Lower leg skin (tissue), 4 donors: Measurements from ENCODE around the gene GAS1. TPM values are rescaled to one million over a fixed set of nuclear protein-coding genes. Genes with fewer than 3 reads are reported as not detected.
A peak's percentile ranks its signal among the peaks of the same experiment; 100 is the strongest.

Experiments used
- DNase-seq, 2 donors: peaks; one replicate each; pipeline ENCODE4 v3.0.0-alpha.2; 2019; ENCODE audit warnings: low spot score in 2 of 2
- H3K4me3 ChIP-seq: fragments of 200-600 bp; sonication (generic); 2 replicates; pipeline ENCODE4 v1.5.1; 2017; ENCODE audit warnings: mild to moderate bottlenecking, low read depth; ENCODE audit not compliant: poor library complexity, severe bottlenecking
- CTCF ChIP-seq, 3 donors: fragments of 450-650 bp; IDR thresholded peaks; one replicate each; pipeline ENCODE4 v1.5.1; 2016; ENCODE audit warnings: antibody characterized with exemption in 3 of 3, mild to moderate bottlenecking in 3 of 3, moderate library complexity in 2 of 3
- POLR2A ChIP-seq, 2 donors: fragments of 450-650 bp; IDR thresholded peaks; one replicate each; pipeline ENCODE4 v1.6.1; 2016 to 2017; ENCODE audit warnings: antibody characterized with exemption in 2 of 2, mild to moderate bottlenecking in 1 of 2, moderate library complexity in 1 of 2
- WGBS, 2 donors: methylation state at CpG; one replicate each; pipeline ENCODE4 v1.1.5; 2018; 5-methylcytosine and 5-hydroxymethylcytosine counted together
- intact Hi-C: fragments of 100-400 bp; cut with DNase I; formaldehyde crosslinking; loops from one replicate; pipeline ENCODE4 v1.15.0; 2023; ENCODE audit warnings: low total_unique reads
- total RNA-seq, 4 donors: library from RNA; depleted of rRNA; stranded (reverse); fragments of >200 nt; gene quantifications; one replicate each; pipeline ENCODE4 v1.1.0, GENCODE V29; 2016

The GAS1 gene
- total RNA-seq, 4 donors from 2014 or later = 45.5 to 80.3 (median 61.0) TPM

- TF ChIP-seq CTCF (IDR thresholded peaks at IDR 0.05) (no peak), POLR2A (IDR thresholded peaks at IDR 0.05) (no peak)
- H3K4me3 ChIP-seq = no peak overlapping the region
- WGBS, 2 donors = 88 to 89% methylated on average over 2 of the region's 2 CpGs
- DNase-seq = no peak
- intact Hi-C loops = no loop called here
Observed at GRCh38 chr9:86987900-86988299, 40.6 kb upstream of the GAS1 start.

- DNase-seq = no peak
- no peak overlapping the region for H3K4me3 ChIP-seq
- intact Hi-C loops = no loop called here
- TF ChIP-seq CTCF (IDR thresholded peaks at IDR 0.05) = no peak
- no peak for TF ChIP-seq POLR2A (IDR thresholded peaks at IDR 0.05)
- WGBS, 2 donors = 69 to 83% methylated on average over 2 of the region's 2 CpGs
Observed at GRCh38 chr9:86985132-86985647, 37.9 kb upstream of the GAS1 start.

- no peak for TF ChIP-seq POLR2A (IDR thresholded peaks at IDR 0.05)
- no peak for TF ChIP-seq CTCF (IDR thresholded peaks at IDR 0.05)
- no peak overlapping the region for H3K4me3 ChIP-seq
- intact Hi-C loops = no loop called here
- peak in 1 of 2 donors; percentile 38 for DNase-seq
- 43 to 50% methylated on average over 11 of the region's 11 CpGs for WGBS, 2 donors
Observed at GRCh38 chr9:86983620-86984259, 36.4 kb upstream of the GAS1 start.

GRCh38 chr9:86983249-86983619 lies 35.9 kb upstream of the GAS1 start:
- TF ChIP-seq CTCF (IDR thresholded peaks at IDR 0.05) (no peak), POLR2A (IDR thresholded peaks at IDR 0.05) (no peak)
- intact Hi-C loops = no loop called here
- WGBS, 2 donors = 49 to 50% methylated on average over 4 of the region's 4 CpGs
- H3K4me3 ChIP-seq = no peak overlapping the region
- no peak for DNase-seq

GRCh38 chr9:86980802-86981201 lies 33.5 kb upstream of the GAS1 start:
- intact Hi-C loops = no loop called here
- TF ChIP-seq POLR2A (IDR thresholded peaks at IDR 0.05) (no peak), CTCF (IDR thresholded peaks at IDR 0.05) (no peak)
- DNase-seq = no peak
- H3K4me3 ChIP-seq = no peak overlapping the region
- 63 to 79% methylated on average over 3 of the region's 3 CpGs for WGBS, 2 donors

- 50 to 60% methylated on average over 1 of the region's 1 CpG for WGBS, 2 donors
- intact Hi-C loops = no loop called here
- no peak for TF ChIP-seq CTCF (IDR thresholded peaks at IDR 0.05)
- no peak for TF ChIP-seq POLR2A (IDR thresholded peaks at IDR 0.05)
- no peak for DNase-seq
- no peak overlapping the region for H3K4me3 ChIP-seq
Observed at GRCh38 chr9:86979657-86980056, 32.4 kb upstream of the GAS1 start.
